HG03439 (cell line): ENCODE measurements around the gene GALNT14.

Experiments used
- ATAC-seq: cut with Tn5 transposase; IDR thresholded peaks from one replicate; pipeline ENCODE4 v1.9.1; 2021; ENCODE audit warnings: mild to moderate bottlenecking, moderate library complexity; ENCODE audit not compliant: unreplicated experiment

GALNT14 gene

GRCh38 chr2:30865892-30866681 lies 272.2 kb downstream of the GALNT14 start:
- no peak for ATAC-seq

GRCh38 chr2:30865243-30865642 lies 273.0 kb downstream of the GALNT14 start:
- ATAC-seq = no peak

GRCh38 chr2:30862054-30862651 lies 276.1 kb downstream of the GALNT14 start:
- ATAC-seq = no peak

GRCh38 chr2:30860726-30861125 lies 277.5 kb downstream of the GALNT14 start:
- no peak for ATAC-seq
